ENCODE results near the gene KIF7.

KIF7 gene

DNA sequence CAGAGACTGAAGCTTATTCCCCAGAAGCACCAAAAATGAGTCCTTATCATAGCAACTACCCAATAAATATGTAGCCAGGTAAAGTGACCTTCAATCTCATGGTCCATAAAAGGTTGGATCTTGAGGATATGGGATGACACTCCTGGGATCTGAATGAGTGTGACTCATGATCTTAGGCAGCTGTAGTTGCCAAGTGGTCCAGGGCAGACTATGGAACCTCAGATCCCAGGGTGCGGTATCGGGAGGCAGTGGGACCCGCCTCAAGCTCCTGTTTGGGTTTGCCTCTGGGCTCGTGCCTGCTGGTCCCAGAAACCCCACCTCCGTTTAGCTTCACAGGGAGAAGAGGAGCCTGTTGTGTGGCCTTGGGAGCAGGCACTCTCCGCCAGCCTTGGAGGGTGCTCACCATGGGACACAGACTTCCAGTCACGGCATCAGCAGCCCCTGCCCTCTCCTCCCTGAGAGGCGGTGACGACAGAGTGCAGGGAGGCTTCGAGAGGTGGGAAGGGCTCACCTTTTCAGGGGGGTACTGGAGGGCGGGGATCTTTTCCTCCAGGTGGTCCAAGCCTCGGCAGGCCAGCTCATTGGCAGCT lies 15.8 kb upstream of the KIF7 start:
- DNase-seq, result no peak

DNA sequence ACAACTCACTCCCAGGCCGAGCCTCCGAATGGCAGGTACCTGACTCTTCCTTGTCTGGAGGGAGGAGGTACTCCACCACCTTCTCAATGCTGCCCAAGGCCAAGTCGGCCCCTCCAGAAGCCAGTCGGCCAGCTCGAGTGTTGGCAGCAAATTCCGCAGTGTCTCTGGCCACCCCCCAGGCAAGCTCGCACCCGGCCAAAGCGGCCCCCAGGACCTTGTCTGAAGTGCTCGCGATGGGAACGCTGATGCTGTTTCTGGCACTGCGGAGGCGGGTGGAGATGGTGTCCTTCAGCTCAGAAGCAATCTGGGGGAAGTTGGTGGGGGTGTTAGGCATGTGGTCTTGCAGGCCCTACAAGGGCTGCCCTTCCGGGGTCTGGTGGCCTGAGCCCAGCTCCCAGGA lies 14.7 kb upstream of the KIF7 start:
- no peak for DNase-seq

DNA sequence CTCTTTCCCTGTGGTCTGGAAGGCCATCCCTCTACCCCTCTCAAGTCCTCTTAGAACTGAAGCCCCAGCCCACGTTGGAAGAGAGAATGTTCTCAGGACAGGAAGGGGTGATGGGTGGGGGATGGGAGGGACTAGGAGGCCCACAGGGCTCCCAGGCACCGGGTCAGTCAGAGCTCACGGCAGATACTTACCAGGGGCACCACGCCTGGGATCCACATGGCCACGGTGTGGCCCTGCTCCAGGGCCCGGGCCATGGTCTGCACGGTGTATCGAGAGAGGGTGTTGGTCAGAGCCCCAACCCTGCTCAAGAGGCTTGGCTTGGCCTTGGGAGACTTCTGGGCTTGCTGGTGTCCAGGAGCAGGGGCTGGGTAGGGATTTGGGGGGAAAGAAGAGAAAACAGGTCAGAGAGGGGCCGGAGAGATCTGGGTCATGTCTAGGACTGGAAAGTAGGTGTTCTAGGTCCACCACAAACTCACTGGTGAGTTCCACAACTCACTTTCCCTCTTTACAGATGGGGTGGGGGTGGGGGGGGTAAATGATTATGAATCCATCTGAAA lies 14.1 kb upstream of the KIF7 start:
- DNase-seq, result no peak

DNA sequence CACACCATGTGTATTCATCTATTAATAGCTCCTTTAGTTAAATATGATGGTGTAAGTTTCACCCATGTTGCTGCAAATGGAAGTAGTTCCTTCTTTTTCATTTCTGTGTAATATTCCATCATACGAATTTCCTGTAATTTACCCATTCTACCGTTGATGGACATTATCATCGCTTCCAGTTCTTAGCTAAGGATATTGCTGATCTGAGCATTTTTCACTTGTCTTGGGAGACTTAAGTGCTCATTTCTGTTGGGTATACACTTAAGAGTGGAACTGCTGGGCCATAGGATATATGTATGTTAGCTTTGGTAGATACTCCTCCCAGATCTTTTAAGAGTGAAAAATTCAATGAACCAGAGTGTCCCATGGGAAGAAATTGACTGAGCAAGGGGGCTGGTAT lies 12.9 kb upstream of the KIF7 start:
- DNase-seq, result no peak

DNA sequence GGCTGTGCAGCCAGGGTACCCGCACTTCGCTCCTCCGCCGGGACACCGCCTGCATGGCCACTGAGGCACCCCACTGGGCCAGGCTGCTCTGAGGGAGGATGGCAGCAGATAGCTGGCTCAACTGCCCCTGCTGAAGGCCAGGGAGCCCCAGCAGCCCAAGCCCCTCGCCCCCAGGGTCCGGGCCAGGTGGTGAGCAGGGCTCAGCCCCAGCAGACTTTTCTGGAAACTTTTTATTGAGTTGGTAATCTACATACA lies 12.4 kb upstream of the KIF7 start:
- no peak for DNase-seq

DNA sequence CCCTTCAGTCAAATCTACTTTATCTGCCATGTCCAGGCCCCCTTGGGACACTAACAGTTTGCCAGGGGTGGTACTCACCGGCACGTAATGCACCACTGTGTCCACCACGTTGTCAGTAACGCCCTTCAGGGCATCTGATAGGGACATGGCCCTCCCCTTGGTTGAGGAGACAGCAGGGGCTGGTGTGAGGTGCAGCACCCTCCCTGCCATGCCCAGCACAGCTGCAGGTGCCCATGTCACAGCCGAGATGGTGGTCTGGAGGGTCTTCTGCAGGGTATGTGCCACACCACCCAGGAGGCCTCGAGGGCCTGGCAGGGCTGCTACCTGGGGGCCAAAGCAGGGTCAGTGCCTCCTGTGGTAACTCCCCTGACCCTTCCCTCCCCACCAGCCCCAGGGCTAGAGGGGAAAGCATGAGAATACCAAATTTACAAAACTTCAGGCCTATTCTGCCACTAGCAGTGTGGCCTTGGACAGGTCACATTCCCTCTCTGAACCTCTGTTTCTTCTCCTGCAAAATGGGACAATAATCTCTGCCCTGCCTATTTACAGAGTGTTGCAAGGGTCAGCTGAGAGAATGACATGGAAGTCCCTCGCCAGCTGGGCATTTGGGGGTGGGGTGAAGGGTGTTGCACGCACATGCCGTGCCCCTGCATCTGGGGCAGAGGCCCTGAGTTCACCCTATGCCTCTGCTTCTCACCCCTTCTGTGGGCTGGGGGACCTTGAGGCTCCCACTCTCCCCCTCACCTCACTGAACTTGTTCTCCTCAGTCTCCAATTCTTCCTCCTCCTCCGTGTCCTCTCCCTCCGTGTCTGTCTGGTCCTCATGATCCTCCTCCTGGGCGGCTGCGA lies 11.8 kb upstream of the KIF7 start:
- no peak for DNase-seq

DNA sequence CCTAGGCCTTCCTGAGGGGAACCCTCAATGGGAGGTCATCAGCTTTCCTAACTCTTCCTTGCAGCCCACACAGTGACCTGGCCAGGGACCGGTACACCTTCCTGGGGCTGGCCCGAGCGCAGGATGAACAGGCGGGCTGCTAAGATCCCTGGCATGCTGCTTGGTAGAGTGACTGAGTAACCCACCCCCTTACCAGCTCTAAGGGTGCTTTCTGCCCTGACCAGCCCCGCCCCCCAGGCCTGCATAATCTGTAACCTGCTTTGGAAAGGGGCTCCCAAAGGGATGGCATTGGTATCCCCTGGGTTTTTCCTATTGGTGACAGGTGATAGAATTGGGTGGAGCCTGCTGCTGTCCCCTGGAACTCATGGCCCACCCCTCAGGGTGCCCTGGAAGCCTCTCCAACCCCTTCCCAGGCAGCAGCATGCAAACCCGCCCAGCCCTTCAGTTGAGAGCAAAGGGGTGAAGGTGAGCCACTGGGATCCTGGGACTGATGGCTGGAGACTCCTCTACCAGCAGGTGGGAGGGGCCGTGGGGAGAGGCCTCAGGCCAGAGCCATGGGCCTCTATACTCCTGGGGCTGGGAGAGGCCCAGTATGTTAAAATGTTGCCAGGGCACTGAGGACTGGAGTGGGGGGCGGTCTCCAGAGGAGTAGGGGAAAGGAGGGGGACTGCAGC lies 11.1 kb upstream of the KIF7 start:
- DNase-seq, result no peak

DNA sequence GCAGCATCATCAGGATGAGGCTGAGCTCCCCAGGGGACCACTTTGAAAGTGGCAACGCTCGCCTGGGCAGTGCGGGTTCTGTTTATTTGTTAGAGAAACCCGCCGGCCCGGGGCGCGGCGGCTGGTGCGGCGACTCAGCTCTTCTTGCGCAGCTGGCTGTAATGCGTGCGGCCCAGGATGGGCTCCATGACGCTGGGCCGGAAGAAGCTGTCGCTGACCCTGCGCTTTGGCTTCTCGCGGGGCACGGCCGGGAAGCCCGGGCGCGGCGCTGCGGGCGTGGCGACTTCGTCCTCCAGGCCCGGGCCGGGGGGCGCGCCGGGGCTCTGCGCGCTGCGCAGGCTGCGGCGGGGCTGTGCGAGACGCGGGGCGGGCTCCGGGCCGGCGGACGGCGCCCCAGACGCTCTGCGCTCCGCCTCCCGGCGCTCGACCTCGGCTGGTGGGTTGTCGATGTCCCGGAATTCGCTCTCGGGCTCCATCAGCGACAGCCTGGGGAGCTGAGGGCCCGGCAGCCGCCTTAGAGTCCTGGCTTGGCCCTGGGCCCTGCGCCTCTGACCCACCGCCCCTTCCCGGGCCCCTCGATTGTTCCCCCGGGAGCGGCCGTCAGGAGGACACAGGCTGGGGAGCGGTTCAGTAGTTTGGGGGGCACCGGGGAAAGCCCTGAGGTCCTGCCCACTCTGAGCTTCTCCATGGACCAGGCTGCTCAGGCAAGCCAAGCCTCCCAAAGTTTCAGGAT lies 10.3 kb upstream of the KIF7 start:
- peak; percentile 5 for DNase-seq

DNA sequence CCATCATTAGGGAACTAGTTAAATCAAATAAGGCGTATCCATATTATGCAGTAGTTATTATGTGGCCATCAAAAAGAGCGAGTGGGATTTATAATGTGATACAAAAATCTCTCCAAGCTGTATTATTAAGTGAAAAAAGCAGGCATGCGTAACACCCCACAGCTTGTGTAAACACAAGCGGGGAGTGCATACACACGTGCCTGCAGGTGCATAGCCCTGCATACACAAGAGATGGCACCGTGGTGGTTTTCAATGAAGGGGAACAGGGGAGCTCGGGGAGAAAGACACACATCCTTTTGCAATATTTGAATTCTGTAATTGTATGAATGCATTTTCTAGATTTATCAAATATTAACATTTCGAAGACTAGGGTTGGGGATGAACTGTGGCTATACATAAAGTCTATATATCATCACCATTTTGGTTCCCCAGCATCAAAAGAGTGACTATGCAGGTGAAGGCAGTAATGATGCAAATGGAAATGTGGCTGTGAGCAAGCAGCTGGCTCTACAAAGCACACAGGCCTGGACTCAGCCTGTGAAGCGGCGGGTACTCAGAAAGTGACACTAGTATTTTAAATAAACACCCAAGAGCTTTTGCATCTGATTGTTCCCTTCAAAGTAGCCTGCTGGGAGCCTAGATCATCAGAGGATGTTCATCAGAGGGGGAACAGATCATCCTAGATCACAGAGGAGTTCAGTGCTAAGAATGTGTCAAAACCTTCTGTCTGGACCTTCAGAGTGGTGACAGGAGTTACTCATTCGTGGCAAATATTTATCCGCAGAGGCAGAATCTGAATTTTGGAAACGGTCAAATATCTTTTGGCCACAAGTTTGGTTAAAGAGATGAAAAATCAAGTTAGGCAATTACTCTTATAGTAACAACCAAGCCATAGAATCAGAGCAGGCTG lies 9.4 kb upstream of the KIF7 start:
- DNase-seq, result no peak

DNA sequence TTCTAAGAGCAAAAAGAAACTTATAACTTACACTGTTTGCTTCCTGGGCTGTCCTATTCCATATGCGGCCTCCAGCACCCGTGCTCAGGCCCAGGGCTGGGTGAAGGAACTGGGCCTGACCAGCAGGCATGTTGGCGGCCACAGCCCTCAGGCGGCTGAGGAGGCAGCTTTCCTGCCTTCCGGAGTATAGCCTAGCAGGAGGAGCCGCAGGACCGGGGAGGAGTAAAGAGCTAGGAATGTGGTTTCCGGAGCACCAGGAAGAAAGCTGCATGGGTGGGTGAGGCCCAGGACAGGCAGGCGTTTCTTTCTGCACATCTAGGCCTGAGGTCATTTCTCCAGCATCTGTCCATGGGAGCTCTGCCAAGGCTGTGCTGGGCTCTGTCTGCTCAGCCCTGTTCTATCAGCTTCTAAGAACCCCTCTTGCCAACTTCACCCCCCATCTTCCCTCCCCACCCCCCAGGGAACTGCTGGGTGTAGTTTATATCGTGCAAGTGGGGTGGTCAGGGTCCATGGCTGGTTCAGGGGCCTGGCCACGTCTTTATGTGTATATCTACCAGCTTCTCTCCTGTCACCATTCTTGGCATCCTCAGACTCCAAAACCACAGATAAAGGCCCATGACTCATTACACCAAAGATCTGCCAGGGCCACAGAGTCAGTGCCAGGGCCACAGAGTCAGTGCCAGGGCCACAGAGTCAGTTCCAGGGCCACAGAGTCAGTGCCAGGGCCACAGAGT lies 7.8 kb upstream of the KIF7 start:
- no peak for DNase-seq

DNA sequence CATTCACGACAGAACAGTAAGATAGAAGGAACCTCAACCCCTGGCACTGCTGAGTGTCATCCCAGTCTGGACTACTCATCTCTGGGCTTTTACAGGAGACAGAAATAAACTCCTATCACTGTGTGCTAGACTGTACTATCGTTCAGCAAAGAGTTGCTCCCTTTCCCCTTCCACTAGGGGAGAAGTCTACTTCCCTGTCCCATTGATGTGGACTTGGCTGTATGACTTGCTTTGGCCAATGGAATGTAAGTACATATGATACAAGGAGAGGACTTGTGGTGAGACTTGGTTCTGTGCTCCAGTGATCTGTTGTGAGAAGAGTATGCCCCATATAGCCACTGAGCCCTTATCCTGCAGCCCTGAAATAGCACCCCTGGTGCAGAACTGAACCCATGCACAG lies 5.3 kb upstream of the KIF7 start:
- DNase-seq, result no peak

DNA sequence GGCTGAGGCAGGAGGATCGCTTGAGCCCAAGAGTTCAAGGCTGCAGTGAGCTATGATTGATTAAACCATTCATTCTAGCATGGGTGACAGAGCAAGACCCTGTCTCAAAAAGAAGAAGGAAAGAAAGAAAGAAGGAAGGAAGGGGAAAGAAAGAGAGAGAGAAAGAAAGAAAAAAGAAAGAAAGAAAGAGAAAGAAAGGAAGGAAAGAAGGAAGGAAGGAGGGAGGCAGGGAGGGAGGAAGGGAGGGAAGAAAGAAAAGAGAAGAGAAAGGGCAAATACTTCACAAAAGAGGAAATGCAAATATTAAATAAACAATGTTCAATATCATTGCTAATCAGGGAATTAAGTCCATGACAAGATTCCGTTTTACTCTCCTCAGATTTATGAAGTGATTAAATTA lies 4.0 kb upstream of the KIF7 start:
- no peak for DNase-seq

DNA sequence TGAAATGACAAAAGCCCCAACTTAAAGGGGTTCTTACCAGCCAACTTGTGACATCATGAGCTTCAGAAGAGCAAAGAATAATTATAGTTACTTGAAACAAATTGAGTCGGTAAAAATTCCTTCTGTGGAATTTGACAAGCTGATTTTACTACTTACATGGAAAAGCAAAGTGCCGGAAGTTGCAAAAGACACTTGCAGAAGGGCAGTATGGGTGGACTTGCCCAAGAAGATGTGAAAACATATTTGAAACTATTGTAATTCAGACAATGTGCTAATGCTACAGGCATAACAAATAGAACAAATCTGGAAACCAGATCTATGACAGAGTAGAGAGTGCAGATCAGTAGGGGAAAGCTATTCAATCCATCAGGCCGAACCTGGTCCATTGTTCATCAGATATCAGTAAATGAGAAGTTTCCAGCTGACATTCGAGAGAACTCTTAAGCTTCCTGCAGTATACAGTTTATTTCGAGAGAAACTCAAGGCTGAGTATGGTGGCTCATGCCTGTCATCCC lies 2.5 kb upstream of the KIF7 start:
- no peak for DNase-seq

DNA sequence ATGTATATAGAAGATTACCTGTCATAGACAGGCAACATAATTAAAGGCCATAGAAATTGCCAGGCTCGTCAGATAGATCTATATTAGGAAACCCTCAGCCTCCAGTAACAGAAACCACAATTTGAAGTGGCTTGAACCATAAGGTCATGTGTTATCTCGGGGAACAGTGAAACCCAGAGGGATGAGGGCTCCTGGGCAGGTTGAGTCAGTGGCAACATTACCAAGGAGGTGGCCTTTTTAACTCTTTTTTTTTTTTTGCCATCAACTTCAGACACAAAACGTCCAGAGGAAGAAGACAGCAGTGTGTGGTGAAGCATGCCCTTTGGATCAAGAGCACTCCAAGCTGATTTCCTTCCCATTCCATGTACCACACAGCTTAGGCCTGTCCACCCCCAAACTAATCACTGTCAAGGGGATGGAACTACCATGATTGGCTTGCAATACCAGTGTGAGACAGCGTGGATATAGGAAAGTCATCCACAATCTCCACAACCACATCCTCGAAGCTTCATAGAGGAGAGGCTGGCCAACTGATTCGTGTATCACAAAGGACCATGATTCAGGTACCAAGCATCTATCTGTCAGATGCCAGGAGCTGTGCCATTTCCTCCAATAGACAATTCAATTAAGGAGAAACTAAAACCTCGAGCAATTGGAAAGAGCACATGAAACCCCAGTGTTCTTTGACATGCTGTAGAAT lies 999 bp upstream of the KIF7 start:
- DNase-seq, result no peak

DNA sequence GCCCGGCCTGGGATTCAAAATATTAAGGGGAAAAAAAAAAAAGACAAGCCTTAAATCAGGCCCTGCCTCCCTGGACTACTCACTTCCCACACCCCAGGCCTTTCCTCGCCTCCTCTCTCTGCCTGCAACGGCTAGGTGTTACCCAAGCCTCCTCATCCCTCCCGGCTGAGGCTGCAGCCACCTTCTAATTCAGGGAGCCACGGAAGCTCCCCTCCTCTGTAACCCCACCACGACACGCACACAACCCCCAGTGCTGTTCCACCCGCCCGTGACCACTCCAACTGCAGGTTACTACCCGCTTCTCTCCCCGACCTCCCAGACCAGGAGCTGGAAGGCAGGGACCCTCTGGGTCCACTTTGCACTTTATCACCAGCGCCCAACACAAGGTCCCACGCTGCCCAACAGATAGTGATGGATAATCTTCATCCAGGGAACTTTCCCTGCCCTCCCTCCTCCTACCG lies 936 bp downstream of the KIF7 start:
- DNase-seq, result no peak

DNA sequence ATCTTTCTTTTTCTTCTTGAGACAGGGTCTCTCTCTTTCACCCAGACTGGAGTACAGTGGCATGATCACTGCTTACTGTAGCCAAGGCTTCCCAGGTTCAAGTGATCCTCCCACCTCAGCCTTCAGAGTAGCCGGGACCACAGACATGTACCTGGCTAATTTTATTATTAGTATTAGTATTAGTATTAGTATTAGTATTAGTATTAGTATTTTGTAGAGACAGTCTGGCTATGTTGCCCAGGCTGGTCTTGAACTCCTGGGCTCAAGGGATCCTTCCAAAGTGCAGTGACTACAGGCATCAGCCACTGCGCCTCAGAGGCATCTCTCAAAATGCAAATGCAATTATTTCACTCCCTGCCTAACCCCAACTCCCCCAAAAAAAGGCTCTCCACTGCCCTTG lies 1.7 kb downstream of the KIF7 start:
- DNase-seq, result no peak

DNA sequence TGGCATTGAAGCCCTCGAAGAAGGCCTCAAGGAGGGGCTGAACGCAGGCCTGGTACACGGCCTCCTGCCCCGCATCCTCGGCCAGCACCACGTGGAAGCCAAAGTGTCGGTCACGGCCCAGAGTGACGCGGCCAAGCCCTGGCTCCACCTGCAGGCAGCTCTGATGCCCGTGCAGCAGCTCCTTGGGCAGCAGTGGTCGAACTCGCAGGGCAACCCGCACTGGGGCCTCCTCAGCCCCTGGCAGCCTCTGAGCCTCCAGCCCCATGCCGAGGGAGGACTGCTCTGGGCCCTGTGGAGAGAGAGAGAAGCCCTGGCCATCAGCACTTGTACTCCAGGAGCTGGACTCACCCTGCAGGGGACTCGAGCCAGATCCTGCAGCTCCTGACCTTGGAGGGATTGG lies 2.6 kb downstream of the KIF7 start:
- DNase-seq, result no peak

DNA sequence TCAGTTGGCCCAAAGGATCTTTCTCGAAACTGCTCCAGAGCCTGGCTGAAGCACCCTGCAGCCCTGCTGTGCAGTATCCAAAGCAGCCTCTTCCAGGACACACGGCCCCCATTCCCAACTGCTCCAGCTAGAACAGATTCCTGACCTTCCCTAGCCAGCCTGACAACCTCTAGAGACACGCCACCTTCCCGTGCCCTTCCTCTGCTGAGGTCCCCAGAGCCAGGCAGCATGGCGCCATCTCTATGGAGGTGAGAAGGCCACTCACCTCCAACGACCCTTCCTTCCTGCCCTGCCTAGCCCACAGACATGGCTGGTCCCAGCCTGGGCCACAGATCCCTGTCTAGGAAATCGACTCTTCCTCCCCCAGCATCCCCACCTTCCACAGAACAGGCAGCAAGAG lies 3.1 kb downstream of the KIF7 start:
- DNase-seq, result no peak

DNA sequence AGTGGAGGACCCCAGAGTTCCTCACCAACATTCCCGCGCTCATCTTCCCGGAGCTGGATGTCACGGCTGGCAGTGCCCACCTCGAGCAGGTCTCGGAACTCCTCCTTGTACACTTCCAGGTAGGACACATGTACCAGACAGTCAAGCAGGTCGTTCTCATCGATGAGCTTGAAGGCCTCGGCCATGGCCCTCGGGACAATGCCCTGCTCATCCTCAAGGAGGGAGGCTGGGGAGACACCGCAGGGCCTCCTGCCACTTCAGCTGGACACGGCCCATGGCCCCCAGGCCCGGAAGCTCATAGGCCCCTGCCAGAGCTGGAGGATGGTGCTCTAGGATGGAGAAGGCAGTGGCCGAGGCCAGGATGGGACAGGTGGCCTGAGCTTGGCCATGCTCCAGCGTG lies 5.6 kb downstream of the KIF7 start:
- no peak for DNase-seq

DNA sequence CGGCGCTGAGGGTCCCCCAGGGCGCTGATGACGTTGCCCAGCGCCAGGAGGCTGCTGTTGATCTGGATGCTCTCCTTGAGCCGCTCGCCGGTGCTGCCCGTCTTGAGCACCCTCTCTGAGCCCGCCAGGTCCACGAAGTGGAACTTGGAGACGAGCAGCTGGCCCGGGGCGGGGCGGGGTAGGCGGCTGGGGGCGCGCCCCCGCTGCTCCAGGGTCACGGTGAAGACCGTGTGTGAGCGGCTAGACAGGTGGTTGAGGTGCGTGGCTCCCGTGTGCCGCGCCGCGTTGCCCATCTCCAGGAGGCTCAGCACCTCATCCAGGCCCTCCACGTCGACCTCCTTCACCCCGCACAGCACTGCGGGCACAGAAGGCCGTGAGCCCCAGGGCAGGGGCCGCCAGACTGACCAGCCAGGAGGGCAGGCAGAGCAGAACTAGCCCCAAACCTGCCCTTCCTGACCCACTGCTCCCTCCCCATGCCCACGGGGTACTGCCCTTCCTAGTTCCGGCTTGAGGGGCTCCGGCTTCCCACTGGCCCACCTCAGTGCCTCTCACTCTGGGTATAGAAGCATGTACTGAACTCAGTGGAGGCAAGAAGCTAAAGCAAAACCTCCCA lies 6.1 kb downstream of the KIF7 start:
- DNase-seq, result no peak
